H1 (cell line): ENCODE measurements around the gene CDX2. TPM values are rescaled to one million over a fixed set of nuclear protein-coding genes. Genes with fewer than 3 reads are reported as not detected.

Source experiments
- CTCF ChIA-PET: fragments of 300-600 bp; sonication (Branson Sonifier 250); formaldehyde crosslinking; loops from one replicate; lab custom pipeline; 2021; ENCODE audit not compliant: partially characterized antibody; lab: Charles Lee
- POLR2A ChIA-PET: fragments of 300-600 bp; sonication (Branson Sonifier 250); formaldehyde crosslinking; loops from one replicate; lab custom pipeline; 2021; ENCODE audit warnings: inconsistent platforms; ENCODE audit not compliant: partially characterized antibody; lab: Charles Lee
- DNase-seq, 2 experiments: peaks; one replicate each; pipeline versions ENCODE4 v3.0.0 to v3.0.0-alpha.2; 2010 to 2022; ENCODE audit warnings: low spot score in 2 of 2, low read depth in 1 of 2, mixed read lengths in 1 of 2
- FAIRE-seq: peaks from 2 replicates; lab custom pipeline; 2011; peaks lifted over from hg19 to GRCh38; lab: Jason Lieb, UNC
- H2AFZ ChIP-seq: 2 replicates; pipeline ENCODE4 v1.8.1; 2012; ENCODE audit warnings: low read length, inconsistent platforms
- H2AK5ac ChIP-seq: 2 replicates; pipeline ENCODE4 v1.6.1; 2013; ENCODE audit warnings: low read depth, low read length
- H2BK120ac ChIP-seq: replicated peaks from 2 replicates; pipeline ENCODE3; 2013; ENCODE audit warnings: low read depth, low read length, inconsistent platforms
- H2BK12ac ChIP-seq: 2 replicates; pipeline ENCODE4 v1.6.1; 2013; ENCODE audit warnings: low read depth, low read length
- H2BK15ac ChIP-seq: 2 replicates; pipeline ENCODE4 v1.6.1; 2013; ENCODE audit warnings: low read length
- H2BK20ac ChIP-seq: 2 replicates; pipeline ENCODE4 v1.6.1; 2013; ENCODE audit warnings: low read length
- H2BK5ac ChIP-seq: 2 replicates; pipeline ENCODE4 v1.6.1; 2013; ENCODE audit warnings: low read depth, low read length
- H3K14ac ChIP-seq: 2 replicates; pipeline ENCODE4 v1.6.1; 2013; ENCODE audit warnings: inconsistent platforms; ENCODE audit not compliant: insufficient read length
- H3K18ac ChIP-seq: 2 replicates; pipeline ENCODE4 v1.6.1; 2013; ENCODE audit warnings: low read length; ENCODE audit errors: extremely low read depth
- H3K23ac ChIP-seq: 2 replicates; pipeline ENCODE4 v1.6.1; 2013; ENCODE audit warnings: inconsistent platforms; ENCODE audit not compliant: insufficient read length
- H3K23me2 ChIP-seq: 2 replicates; pipeline ENCODE4 v1.6.1; 2013; ENCODE audit warnings: low read depth, low read length
- H3K27ac ChIP-seq: 2 replicates; pipeline ENCODE4 v1.6.1; 2011; ENCODE audit warnings: low read depth, low read length, inconsistent platforms
- H3K27me3 ChIP-seq, 4 experiments: replicated peaks in 1 of 4; 1 replicate in 1 of 4; 2 replicates in 3 of 4; pipeline versions ENCODE4 v1.6.1 to v1.8.1; 2011 to 2013; ENCODE audit warnings: low read length in 3 of 4, mild to moderate bottlenecking in 3 of 4, inconsistent platforms in 2 of 4, mixed read lengths in 2 of 4, moderate library complexity in 1 of 4; ENCODE audit not compliant: control insufficient read depth in 3 of 4, insufficient read depth in 3 of 4; ENCODE audit errors: extremely low read depth in 1 of 4
- H3K36me3 ChIP-seq, 4 experiments: 2 replicates each; pipeline versions ENCODE4 v1.6.1 to v1.8.1; 2011 to 2013; ENCODE audit warnings: mild to moderate bottlenecking in 4 of 4, low read length in 3 of 4, moderate library complexity in 2 of 4, control low read depth in 1 of 4, inconsistent platforms in 1 of 4; ENCODE audit not compliant: insufficient read depth in 4 of 4, control insufficient read depth in 2 of 4
- H3K4ac ChIP-seq: replicated peaks from 2 replicates; pipeline ENCODE3; 2013; ENCODE audit warnings: low read length, low read depth, mixed read lengths, inconsistent platforms; ENCODE audit not compliant: insufficient read length
- H3K4me1 ChIP-seq, 4 experiments: replicated peaks in 1 of 4; 1 replicate in 1 of 4; 2 replicates in 3 of 4; pipeline versions ENCODE4 v1.6.1 to v1.8.1; 2011 to 2013; ENCODE audit warnings: low read length in 3 of 4, inconsistent platforms in 2 of 4, mixed read lengths in 1 of 4; ENCODE audit not compliant: insufficient read depth in 4 of 4, control insufficient read depth in 3 of 4
- H3K4me2 ChIP-seq, 2 experiments: 2 replicates each; pipeline versions ENCODE4 v1.6.1 to v1.8.1; 2011 to 2013; ENCODE audit warnings: low read depth in 2 of 2, low read length in 2 of 2, control low read depth in 1 of 2, inconsistent platforms in 1 of 2, mild to moderate bottlenecking in 1 of 2; ENCODE audit not compliant: insufficient read depth in 1 of 2
- H3K4me3 ChIP-seq, 4 experiments: fragments of 200-600, 300-600 bp in 1 of 4; sonication (generic), shearing (Covaris generic), sonication (Bioruptor Twin) in 1 of 4; 2 replicates each; pipeline versions ENCODE4 v1.5.1 to v1.8.1; 2011 to 2016; ENCODE audit warnings: low read length in 4 of 4, low read depth in 3 of 4, control low read depth in 2 of 4, inconsistent platforms in 2 of 4, mild to moderate bottlenecking in 2 of 4, mixed read lengths in 1 of 4, moderate library complexity in 1 of 4; ENCODE audit not compliant: insufficient read depth in 2 of 4; ENCODE audit errors: extremely low read depth in 1 of 4
- H3K56ac ChIP-seq: replicated peaks from 2 replicates; pipeline ENCODE3; 2013; ENCODE audit warnings: low read depth, mild to moderate bottlenecking, mixed read lengths, low read length, inconsistent platforms; ENCODE audit not compliant: insufficient read length
- H3K79me1 ChIP-seq: 2 replicates; pipeline ENCODE4 v1.6.1; 2013; ENCODE audit warnings: low read depth, low read length, control low read depth
- H3K79me2 ChIP-seq, 2 experiments: 2 replicates each; pipeline versions ENCODE4 v1.6.1 to v1.8.1; 2012 to 2013; ENCODE audit warnings: low read length in 2 of 2, mild to moderate bottlenecking in 2 of 2, inconsistent platforms in 1 of 2; ENCODE audit not compliant: insufficient read depth in 2 of 2, control insufficient read depth in 1 of 2
- H3K9ac ChIP-seq, 4 experiments: replicated peaks in 1 of 4; 1 replicate in 1 of 4; 2 replicates in 3 of 4; pipeline versions ENCODE4 v1.6.1 to v1.8.1; 2011 to 2013; ENCODE audit warnings: low read depth in 3 of 4, low read length in 3 of 4, control low read depth in 2 of 4, mild to moderate bottlenecking in 2 of 4, moderate library complexity in 2 of 4, inconsistent platforms in 1 of 4; ENCODE audit errors: extremely low read depth in 1 of 4
- H3K9me3 ChIP-seq, 2 experiments: 2 replicates each; pipeline versions ENCODE4 v1.6.1 to v1.8.1; 2012 to 2013; ENCODE audit warnings: mild to moderate bottlenecking in 2 of 2, moderate library complexity in 2 of 2, control low read depth in 1 of 2, inconsistent platforms in 1 of 2, low read depth in 1 of 2, low read length in 1 of 2, mixed read lengths in 1 of 2; ENCODE audit not compliant: insufficient read depth in 2 of 2
- H4K20me1 ChIP-seq, 2 experiments: replicated peaks in 1 of 2; 2 replicates each; pipeline versions ENCODE3 to v1.8.1; 2011 to 2013; ENCODE audit warnings: inconsistent platforms in 2 of 2, low read length in 2 of 2, mild to moderate bottlenecking in 1 of 2; ENCODE audit not compliant: insufficient read depth in 2 of 2, control insufficient read depth in 1 of 2
- H4K5ac ChIP-seq: 2 replicates; pipeline ENCODE4 v1.6.1; 2013; ENCODE audit warnings: low read length, low read depth, mixed read lengths, inconsistent platforms; ENCODE audit not compliant: insufficient read length
- H4K8ac ChIP-seq: 2 replicates; pipeline ENCODE4 v1.8.0; 2013; ENCODE audit warnings: mild to moderate bottlenecking, moderate library complexity, low read length, inconsistent platforms; ENCODE audit not compliant: insufficient read depth; ENCODE audit errors: extremely low read depth
- H4K91ac ChIP-seq: replicated peaks from 2 replicates; pipeline ENCODE3; 2013; ENCODE audit warnings: low read length, mixed read lengths, inconsistent platforms; ENCODE audit not compliant: insufficient read length
- ATF3 ChIP-seq: IDR thresholded peaks from 2 replicates; pipeline ENCODE4 v1.6.1; 2011; ENCODE audit warnings: low read depth, mild to moderate bottlenecking, low read length; ENCODE audit not compliant: insufficient read depth
- BRCA1 ChIP-seq: IDR thresholded peaks from 2 replicates; pipeline ENCODE4 v1.6.1; 2012; ENCODE audit warnings: low read depth, low read length, improper control_type of control experiment
- CBX8 ChIP-seq: fragments of 300-800, 300-1000 bp; sonication (generic); IDR thresholded peaks from 2 replicates; pipeline ENCODE4 v1.7.1; 2016; ENCODE audit warnings: low read depth, low read length, borderline replicate concordance
- CREB1 ChIP-seq: IDR thresholded peaks from 2 replicates; pipeline ENCODE4 v1.6.1; 2012; ENCODE audit warnings: inconsistent platforms
- KDM4A ChIP-seq: IDR thresholded peaks from one replicate; pipeline ENCODE4 v1.7.1; 2012; ENCODE audit warnings: low read depth, mild to moderate bottlenecking, moderate library complexity, low read length, inconsistent platforms; ENCODE audit not compliant: severe bottlenecking
- MAFK ChIP-seq: IDR thresholded peaks from 2 replicates; pipeline ENCODE4 v1.6.1; 2012; ENCODE audit warnings: low read depth, mild to moderate bottlenecking, improper control_type of control experiment, low read length
- RNF2 ChIP-seq: fragments of 200-900, 300-1000 bp; sonication (generic); IDR thresholded peaks from 2 replicates; pipeline ENCODE4 v1.7.1; 2016; ENCODE audit warnings: borderline replicate concordance, low read depth, mild to moderate bottlenecking, antibody characterized with exemption, low read length; ENCODE audit not compliant: poor library complexity, severe bottlenecking; ENCODE audit errors: missing control alignments
- SIN3A ChIP-seq, 2 experiments: IDR thresholded peaks in 1 of 2; conservative IDR thresholded peaks in 1 of 2; 2 replicates each; pipeline ENCODE4 v1.6.1; 2011 to 2012; ENCODE audit warnings: low read length in 2 of 2, improper control_type of control experiment in 1 of 2, low read depth in 1 of 2, mild to moderate bottlenecking in 1 of 2
- TAF1 ChIP-seq: IDR thresholded peaks from 2 replicates; pipeline ENCODE4 v1.6.1; 2011; ENCODE audit warnings: mild to moderate bottlenecking, low read depth, low read length
- TEAD4 ChIP-seq: IDR thresholded peaks from 2 replicates; pipeline ENCODE4 v1.6.1; 2012; ENCODE audit warnings: low read depth, low read length, inconsistent platforms, mixed read lengths
- WGBS, 2 experiments: shearing (Covaris generic) in 1 of 2; methylation state at CpG; one replicate each; pipeline versions ENCODE4 v1.1.6 to v1.1.7; 2013 to 2015; ENCODE audit warnings: low lambda C conversion rate in 2 of 2, mixed read lengths in 2 of 2, inconsistent platforms in 1 of 2, low coverage in 1 of 2, missing lambda C conversion rate in 1 of 2; ENCODE audit not compliant: insufficient replicate concordance in 2 of 2, insufficient coverage in 1 of 2, insufficient read length in 1 of 2; ENCODE audit errors: extremely low coverage in 1 of 2, missing lambda C conversion rate in 1 of 2; 5-methylcytosine and 5-hydroxymethylcytosine counted together
- polyA plus RNA-seq, 7 experiments: library from polyadenylated mRNA; depleted of rRNA in 3 of 7; stranded (reverse) in 5 of 7; unstranded in 2 of 7; fragments of >200 nt in 5 of 7; fragments of 200-250 nt in 2 of 7; gene quantifications; 1 replicate in 5 of 7; 2 replicates in 1 of 7; 4 replicates in 1 of 7; pipeline versions ENCODE4 v1.2.1 to v1.2.3, GENCODE V29; 2011 to 2013; ENCODE audit warnings: missing spikeins in 2 of 7, mixed read lengths in 2 of 7
- total RNA-seq: library from RNA; stranded (reverse); fragmentation: NEBNext Ultra II Directional; extraction: Animal tissue kit (Norgen Biotek cat#: 25700); gene quantifications from 2 replicates; pipeline ENCODE4 v1.2.1, GENCODE V29; 2021

Gene CDX2
- total and polyA plus RNA-seq, 2 of the 8 experiments (the other 6 are each of a cell fraction or from before 2014, with no cell fraction given), result 0.09 TPM; not detected in 1

GRCh38 chr13:27919934-27920676 is 49.0 kb downstream of the CDX2 start, which contains the start of gene PDX1:
Gene PDX1 (plus strand): TSS chr13:27920000. CDS start chr13:27920139, 139 bp downstream.
- H2BK15ac ChIP-seq, result no peak within 1 kb of the TSS
- peak within 1 kb of the TSS; percentile 34 to 62 for H3K4me2 ChIP-seq
- no peak within 1 kb of the TSS for H4K5ac ChIP-seq
- no peak for FAIRE-seq
- H2BK20ac ChIP-seq, result no peak within 1 kb of the TSS
- H2AFZ ChIP-seq, result no peak within 1 kb of the TSS
- H3K79me2 ChIP-seq, result no peaks in the 10 kb centered on the region
- H3K79me1 ChIP-seq, result no peaks in the 10 kb centered on the region
- peaks cover 97 to 100% (median 100%) of the 10 kb centered on the region in 4 experiments for H3K27me3 ChIP-seq
- H3K23ac ChIP-seq, result no peak within 1 kb of the TSS
- no peak within 1 kb of the TSS for H4K91ac ChIP-seq
- H3K4me3 ChIP-seq, result peak within 1 kb of the TSS in 2 of 4 experiments; percentile 7 to 49; a peak in 4 of 8 replicates
- no peak within 1 kb of the TSS for H2BK5ac ChIP-seq
- ChIA-PET POLR2A (interaction anchor here (0.8 to 2.2 kb wide), 4 partner anchors 34 to 56 kb away, joined by 3 to 8 read pairs (median 5); no protein-coding TSS in a partner anchor), CTCF (interaction anchor here (1.1 to 3.6 kb wide), 9 partner anchors 34 to 547 kb away, joined by 3 to 17 read pairs (median 5); no protein-coding TSS in a partner anchor)
- H3K14ac ChIP-seq, result no peak within 1 kb of the TSS
- peaks cover 0 to 3% of the 10 kb centered on the region in 2 experiments; a peak in 1 of 4 replicates for H3K9me3 ChIP-seq
- H2BK12ac ChIP-seq, result peak within 1 kb of the TSS; percentile 44; the same call in 1 of the 2 replicates
- no peak within 1 kb of the TSS for H2BK120ac ChIP-seq
- no peak within 1 kb of the TSS for H3K18ac ChIP-seq
- peaks cover 8 to 34% (median 22%) of the 10 kb centered on the region in 4 experiments for H3K4me1 ChIP-seq
- no peak within 1 kb of the TSS for H2AK5ac ChIP-seq
- H3K56ac ChIP-seq, result no peak within 1 kb of the TSS
- DNase-seq, result peak in 1 of 2 experiments; percentile 81
- H3K23me2 ChIP-seq, result no peaks in the 10 kb centered on the region; the same call in 1 of the 2 replicates
- peaks cover 0 to 11% (median 0%) of the 10 kb centered on the region in 4 experiments; a peak in 1 of 8 replicates for H3K36me3 ChIP-seq
- H4K20me1 ChIP-seq, result peaks cover 20 to 40% of the 10 kb centered on the region in 2 experiments
- no peak within 1 kb of the TSS for H3K4ac ChIP-seq
- H3K27ac ChIP-seq, result no peak within 1 kb of the TSS
- 3% methylated on average over 34 of the region's 76 CpGs; no CpG with 5 or more reads in 1 of the 2 experiments for WGBS, 2 experiments
- H3K9ac ChIP-seq, result no peak within 1 kb of the TSS
- no peak within 1 kb of the TSS; the same call in 1 of the 2 replicates for H4K8ac ChIP-seq
- TF ChIP-seq RNF2 (peak; percentile 4), BRCA1 (no peak), SIN3A (conservative IDR thresholded peaks at IDR 0.05 in 1 of 2, IDR thresholded peaks at IDR 0.05 in 1 of 2; ENCODE audit: low read depth in 1 of 2, low read length in 2 of 2) (0 out of 4 replicates have a peak, but pooled peaks of 1 of the 2 experiments have one; percentile 23), ATF3 (no peak; the same call in 1 of the 2 replicates), CBX8 (no peak), KDM4A (peak; percentile 54), MAFK (no peak), CREB1 (no peak), TEAD4 (no peak), TAF1 (no peak)
